NCI-H774 (cell line): ENCODE measurements around the gene LRRC23.
"Not testable (repeated sequence)": the region's sequence is repeated elsewhere in the genome, so short reads cannot be mapped to it uniquely, and the experiment has no call there.

ENCODE experiments used
- DNase-seq: peaks from one replicate; lab custom pipeline; 2025; lab: John Stamatoyannopoulos, UW

The LRRC23 gene

DNA sequence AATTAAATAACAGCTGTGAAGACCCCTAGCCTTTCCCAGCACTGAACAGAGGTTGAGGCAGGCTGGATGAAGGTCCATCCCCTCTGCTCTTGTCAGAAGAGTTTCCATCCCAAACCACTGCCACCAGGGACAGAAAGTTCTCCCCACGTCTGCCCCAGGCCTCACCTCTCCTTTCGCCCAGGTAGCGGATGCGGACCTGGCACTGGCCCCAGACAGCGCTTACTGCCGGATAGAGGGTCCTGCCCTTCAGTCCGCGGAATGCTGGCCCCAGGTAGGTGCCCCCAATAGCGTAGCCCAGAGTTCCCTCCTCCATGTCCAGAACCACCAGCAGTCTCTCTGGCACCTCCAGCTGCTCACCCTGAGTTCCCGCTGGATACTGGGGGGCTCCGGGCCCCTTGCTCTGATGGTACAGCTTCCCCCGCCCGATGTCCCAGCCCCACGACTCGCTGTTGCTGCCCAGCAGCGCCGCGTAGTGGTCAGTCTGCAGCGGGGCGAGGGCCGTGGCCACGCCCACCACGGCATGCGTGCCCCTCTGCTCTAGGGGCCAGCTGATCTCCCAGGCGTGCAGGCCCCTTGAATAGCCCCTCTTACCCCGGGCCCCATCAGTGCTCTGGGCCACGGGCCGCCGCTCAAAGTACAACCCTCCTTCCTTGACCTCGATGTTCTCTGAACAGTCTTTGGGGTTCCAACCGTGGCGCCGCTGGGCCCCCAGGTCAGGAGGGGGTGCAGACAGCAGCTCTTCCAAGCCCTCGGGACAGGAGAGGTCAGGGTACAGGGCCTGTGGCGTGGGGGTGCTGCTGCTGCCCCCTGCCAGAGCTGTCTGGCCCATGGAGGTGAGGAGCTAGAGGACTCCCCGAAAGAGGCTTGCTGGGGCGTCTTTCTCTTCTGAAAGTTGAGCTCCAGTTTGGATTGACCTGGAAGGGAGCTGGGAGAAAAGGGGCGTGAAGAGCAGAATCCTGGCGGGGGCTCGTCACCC is 32.3 kb upstream of the LRRC23 start:
- DNase-seq: peak; percentile 75

DNA sequence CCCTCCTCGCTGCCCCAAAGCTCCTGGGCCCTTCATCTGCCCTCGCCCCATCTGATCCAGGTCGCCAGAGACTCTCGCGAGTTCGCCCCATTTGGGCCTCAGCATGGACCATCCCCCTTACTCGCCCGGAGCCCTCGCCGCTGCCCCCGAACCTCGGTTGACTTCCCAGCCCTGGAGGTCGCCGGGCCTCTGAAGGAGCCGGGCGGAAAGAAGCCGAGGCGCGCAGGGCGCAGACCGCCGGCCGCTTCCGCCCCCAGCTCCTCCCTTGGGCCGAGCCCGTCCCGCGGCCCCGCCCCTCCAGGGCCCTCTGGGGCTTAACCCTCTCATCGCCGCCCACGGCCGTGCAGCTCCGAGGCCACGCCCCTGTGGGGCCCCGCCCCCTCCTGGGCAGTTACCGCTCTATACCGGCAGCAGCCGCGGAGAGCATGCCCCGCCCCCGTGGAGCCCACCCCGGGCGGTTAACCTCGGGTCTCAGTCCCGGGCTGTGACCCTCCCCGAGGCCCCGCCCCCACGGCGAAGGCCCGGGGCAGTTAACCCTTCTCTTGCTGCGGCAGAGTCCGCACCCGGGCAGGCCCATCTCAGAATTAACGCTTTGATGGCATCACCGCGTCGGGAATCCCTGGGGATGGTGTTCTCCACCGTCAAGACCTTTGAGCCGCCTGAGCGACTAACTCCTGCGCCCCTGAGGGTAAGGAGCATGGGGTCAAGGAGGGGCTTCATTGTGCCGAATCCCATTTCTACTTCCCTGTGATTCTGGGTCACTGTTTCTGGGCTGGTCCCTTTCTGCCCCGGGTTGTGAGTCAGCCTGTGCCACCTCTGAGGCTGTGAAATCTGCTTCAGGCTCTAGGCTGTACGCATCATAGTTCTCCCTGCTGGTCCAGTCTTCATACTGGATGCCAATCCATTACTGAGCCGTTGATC is 31.3 kb upstream of the LRRC23 start, which contains the start of gene SPSB2:
Gene SPSB2, minus strand, starts transcription at position 210 of the 921 bp plus-strand sequence. CDS start 402 bp downstream, outside the sequence.
- peak; percentile 98 for DNase-seq

DNA sequence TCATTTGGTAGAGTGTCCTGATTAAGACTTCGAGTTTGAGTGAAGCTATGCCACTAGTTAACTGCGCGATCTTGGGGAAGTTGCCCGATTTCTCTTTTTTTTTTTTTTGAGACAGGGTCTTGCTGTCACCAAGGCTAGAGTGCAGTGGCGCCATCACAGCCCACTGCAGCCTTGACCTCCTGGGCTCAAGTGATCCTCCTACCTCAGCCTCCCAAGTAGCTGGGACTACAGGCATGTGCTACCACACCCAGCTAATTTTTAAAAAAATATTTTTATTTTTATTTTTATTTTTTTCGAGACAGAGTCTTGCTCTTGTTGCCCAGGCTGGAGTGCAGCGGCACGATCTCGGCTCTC is 30.6 kb upstream of the LRRC23 start:
- DNase-seq: not testable (repeated sequence)

DNA sequence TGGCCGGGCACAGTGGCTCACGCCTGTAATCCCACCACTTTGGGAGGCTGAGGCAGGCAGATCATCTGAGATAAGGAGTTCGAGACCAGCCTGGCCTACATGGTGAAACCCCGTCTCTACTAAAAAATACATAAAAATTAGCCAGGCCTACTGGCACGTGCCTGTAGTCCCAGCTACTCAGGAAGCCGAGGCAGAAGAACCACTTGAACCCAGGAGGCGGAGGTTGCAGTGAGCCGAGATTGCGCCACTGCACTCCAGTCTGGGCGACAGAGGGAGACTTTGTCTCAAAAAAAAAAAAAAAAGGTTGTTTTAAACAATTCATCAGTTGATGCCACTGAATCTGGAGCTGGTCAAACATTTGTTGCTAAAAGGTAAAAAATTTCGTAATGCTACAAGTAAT is 24.8 kb upstream of the LRRC23 start:
- not testable (repeated sequence) for DNase-seq

DNA sequence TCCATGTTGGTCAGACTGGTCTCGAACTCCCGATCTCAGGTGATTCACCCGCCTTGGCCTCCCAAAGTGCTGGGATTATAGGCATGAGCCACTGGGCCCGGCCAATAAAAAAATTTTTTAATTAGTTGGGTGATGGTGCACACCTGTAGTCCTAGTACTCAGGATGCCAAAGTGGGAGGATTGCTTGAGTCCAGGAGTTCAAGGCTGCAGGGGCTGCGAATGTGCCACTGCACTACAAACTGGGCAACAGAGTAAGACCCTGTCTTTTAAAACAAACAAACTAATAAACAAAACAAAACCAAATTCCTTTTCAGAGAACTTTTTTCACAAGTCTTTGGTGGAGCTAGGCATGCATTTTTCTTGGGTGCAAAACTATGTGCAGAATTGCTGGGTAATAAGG is 21.4 kb upstream of the LRRC23 start:
- DNase-seq: no peak

DNA sequence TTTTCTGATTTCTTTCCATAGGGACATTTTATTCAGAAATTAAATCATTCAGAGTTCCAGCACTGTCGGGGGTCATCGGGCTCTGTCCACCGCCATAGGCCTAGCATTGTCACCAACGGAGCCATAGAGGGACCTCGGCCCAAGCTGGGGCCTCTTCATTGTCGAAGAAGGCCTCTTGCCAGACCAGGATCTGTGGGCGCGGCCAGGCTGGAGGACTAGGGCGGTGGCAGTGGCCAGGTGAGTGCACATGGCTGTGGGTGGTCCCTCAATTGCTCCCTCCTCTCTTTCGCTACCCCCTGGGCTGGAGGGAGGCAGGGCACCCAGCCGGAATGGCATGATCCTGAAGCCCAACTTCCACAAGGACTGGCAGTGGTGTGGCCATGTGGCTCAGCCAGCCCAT is 20.9 kb upstream of the LRRC23 start:
- DNase-seq: no peak

DNA sequence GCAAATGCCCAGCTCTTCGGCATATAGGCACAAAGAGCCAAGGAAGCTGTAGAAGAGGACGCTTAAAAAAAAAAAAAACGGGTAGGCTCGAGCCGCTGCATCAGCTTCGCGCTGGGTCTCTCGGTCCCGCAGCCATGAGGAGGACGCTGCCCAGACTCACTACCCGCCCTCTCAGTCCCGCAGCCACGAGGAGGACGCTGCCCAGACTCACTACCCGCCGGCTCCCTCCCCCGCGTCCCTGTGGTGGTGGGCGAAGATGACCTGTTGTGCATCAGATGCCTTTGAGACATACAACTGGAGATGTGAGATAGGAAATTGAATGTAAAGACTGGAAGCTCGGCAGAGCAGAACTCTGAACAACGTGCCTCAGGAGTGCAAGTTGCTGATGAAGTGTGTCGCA is 20.1 kb upstream of the LRRC23 start:
- DNase-seq: no peak

DNA sequence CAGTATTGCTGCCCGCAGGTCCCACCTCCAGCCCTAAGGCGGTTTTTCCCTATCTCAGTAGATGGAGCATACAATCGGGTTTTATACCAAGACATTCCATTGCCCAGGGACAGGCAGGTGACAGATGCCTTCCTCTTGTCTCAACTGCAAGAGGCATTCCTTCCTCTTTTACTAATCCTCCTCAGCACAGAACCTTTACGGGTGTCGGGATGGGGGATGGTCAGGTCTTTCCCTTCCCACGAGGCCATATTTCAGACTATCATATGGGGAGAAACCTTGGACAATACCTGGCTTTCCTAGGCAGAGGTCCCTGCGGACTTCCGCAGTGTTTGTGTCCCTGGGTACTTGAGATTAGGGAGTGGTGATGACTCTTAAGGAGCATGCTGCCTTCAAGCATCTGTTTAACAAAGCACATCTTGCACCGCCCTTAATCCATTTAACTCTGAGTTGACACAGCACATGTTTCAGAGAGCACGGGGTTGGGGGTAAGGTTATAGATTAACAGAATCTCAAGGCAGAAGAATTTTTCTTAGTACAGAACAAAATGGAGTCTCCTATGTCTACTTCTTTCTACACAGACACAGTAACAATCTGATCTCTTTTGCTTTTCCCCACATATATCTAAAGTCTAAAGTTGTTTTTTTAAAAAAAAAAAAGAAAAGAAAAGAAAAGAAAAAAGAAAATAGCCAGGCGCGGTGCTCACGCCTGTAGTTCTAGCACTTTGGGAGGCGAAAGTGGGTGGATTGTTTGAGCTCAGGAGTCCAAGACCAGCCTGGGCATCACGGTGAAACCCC is 18.2 kb upstream of the LRRC23 start:
- not testable (repeated sequence) for DNase-seq

DNA sequence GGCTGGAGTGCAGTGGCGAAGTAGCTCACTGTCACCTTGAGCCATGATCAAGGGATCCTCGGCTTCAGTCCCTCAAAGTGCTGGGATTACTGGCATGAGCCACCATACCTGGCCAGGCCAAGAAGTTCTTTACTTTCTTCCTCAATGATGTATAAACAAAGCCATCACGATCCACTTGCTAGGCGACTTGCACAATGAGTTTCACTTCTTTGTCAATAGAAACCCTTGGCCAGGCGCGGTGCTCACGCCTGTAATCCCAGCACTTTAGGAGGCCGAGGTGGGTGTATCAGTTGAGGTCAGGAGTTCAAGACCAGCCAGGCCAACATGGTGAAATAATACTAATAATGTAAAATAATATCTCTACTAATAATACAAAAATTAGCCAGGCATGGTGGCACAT is 17.2 kb upstream of the LRRC23 start:
- DNase-seq: no peak

DNA sequence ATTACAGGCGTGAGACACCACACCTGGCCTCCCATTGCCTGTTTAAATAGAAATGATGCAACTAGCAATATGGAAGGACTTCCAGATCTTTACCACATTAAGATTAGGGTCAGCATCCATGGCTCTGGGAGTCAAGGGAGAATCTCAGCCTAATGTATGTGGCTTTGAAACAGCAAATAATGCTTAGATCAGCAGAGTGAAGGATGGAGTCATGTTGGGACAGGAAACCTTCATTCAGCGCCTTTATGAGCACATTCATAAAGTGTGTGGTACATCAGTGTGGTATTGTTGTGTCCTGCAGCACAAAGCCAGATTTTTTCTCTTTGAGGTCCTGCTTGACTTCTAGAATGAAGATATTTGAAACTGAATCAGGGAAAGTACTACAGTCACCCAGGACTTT is 16.3 kb upstream of the LRRC23 start:
- no peak for DNase-seq

DNA sequence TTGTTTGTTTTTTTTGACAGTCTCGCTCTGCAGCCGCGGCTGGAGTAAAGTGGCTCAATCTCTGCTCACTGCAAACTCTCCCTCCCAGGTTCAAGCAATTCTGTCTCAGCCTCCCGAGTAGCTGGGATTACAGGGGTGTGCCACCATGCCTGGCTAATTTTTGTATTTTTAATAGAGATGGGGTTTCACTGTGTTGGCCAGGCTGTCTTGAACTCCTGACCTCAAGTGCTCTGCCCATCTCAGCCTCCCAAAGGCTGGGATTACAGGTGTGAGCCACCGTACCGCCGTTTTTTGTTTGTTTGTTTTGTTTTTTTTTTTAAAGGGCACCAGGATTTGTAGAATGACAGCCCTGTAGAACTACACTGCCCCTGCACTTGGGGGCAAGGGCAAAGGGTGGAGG is 15.8 kb upstream of the LRRC23 start:
- not testable (repeated sequence) for DNase-seq

DNA sequence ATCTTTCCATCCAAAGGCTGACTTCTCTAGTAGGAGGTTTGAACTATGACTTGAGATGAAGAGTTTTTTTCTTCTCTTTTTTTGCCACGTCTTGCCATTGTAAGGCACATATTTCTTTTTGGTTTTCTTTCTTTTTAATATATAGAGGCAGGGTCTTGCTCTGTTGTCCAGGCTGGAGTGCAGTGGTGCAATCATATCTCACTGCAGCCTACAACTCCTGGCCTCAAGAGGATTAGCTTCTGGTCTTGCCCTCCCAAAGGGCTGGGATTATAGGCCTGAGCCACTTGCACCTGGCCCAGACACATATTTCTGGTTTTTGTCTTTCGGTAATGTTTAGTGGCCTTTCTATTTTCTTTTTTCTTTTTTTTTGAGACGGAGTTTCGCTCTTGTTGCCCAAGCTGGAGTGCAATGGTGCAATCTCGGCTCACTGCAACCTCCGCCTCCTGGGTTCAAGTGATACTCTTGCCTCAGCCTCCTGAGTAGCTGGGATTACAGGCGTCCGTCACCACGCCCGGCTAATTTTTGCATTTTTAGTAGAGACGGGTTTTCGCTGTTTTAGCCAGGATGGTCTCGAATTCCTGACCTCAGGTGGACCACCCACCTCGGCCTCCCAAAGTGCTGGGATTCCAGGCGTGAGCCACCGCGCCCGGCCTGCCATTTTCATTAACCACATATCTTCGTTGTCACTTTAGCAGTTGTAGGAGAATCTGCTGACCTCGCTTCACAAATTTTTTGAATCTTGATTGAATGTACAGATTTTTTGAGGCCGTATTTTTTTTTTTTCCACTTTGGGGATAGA is 14.6 kb upstream of the LRRC23 start:
- DNase-seq: not testable (repeated sequence)

DNA sequence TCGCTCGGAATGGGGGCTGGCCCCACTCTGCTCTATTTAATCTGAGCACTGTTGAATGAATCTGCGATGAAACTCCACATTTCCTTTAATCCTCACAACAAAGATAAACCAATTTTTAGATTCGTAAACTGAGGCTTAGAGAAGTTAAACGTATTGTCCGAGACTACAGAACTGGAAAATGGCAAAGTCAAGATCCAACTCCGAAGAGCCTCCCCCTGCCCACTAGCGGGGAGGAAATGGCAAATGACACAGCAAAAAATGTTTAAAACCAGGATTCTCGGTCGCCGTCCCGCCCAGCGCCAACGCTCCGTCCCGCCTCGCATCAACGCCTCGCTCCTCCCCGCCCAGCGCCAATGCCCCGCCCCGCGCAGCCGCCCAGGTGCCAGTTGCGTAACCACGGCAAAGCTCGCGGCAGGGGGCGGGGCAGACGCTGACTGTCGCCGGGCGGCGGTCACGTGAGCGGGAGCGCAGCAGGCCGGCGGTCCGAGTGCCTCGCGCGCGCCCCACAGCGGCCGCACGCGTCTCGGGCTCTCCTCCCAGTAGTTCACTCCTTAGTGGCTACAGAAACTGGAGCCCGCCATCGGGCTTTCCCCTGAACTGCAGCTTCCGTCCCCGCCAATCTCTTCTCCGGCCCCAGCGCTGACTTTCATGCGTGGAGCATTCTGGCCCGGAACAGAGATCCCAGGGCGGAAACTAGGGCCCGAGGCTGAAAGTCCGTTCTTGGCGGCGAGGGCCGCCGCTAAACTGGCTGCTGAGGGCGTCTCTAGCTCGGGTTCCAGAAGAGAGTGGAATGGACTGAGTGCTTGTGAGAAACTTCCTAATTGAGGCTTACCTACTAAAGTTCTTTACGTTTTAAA is 13.6 kb upstream of the LRRC23 start:
- peak; percentile 98 for DNase-seq

DNA sequence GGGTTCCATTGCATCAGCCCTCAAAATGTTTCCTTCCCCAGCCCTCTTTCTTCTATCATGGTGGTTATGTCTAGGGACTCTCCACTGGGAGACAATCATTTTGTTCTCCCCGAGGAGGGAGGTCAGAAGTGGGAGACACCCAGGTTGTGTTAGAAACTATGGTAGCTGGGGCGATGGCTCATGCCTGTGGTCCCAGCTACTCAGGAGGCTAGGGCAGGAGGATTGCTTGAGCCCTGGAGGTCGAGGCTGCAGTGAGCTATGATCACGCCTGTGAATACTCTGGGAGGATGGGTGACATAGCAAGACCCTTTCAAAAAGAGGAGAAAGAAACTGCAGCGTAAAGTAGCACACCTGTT is 13.0 kb upstream of the LRRC23 start:
- DNase-seq: no peak

DNA sequence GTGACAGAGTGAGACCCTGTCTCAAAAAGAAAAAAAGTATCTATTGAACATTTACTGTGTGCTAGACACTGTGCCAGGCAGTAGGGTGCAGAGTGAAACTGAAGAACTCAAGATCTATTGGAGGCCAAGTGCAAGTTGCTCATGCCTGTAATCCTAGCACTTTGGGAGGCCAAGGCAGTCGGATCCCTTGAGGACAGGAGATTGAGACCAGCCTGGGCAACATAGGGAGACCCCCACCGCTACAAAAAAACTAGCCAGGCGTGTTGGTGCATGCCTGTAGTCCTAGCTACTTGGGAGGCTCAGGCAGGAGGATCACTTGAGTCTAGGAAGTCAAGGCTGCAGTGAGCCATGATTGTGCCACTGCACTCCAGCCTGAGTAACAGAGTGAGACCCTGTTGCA is 11.9 kb upstream of the LRRC23 start:
- not testable (repeated sequence) for DNase-seq

DNA sequence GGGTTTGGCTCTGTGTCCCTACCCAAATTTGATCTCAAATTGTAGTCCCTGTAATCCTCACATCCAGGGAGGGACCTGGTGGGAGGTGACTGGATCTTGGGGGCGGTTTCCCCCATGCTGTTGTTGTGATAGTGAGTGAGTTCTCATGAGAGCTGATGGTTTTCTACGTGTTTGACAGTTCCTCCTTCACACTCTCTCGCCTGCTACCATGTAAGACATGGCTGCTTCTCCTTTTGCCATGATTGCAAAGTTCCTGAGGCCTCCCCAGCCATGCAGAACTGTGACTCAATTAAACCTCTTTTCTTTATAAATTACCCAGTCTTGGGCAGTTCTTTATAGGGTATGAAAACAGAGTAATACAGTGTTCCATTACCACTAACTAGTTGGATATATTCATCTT is 10.3 kb upstream of the LRRC23 start:
- no peak for DNase-seq

DNA sequence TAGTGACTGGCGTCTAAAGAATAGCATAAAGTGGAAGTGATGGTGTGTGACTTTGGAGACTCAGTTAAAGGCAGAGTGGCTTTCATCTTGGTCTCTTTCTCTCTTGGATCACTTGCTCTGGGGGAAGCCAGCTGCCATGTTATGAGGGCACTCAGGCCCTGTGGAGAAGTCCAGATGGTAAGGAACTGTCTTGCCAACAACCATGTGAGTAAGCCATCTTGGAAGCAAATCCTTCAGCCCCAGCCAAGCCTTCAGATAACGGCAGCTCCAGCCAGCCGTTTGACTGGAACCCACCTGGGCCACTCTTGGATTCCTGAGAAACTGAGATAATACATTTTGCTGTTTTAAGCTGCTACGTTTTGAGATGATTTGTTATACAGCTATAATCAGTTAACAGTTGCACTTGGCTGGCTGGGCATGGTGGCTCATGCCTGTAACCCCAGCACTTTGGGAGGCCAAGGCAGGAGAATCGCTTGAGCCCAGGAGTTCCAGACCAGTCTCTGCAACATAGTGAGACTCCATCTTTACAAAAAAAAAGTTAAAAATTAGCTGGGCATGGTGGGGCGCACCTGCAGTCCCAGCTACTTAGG is 7.7 kb upstream of the LRRC23 start:
- DNase-seq: no peak

DNA sequence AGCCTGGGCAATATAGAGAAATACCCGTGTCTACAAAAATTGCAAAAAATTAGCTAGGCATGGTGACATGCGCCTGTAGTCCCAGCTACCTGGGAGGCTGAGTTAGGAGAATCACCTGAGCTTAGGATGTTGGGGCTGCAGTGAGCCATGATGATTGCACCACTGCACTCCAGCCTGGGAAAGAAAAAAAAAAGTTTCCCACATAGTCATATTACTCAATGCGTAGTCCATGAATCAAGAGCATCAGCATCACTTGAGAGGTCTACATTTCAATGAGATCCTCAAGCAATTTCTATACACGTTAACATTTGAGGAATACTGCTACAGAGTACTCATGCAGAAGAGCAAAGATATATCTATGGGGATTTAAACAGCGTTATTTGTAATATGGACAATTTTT is 5.2 kb upstream of the LRRC23 start:
- no peak for DNase-seq

DNA sequence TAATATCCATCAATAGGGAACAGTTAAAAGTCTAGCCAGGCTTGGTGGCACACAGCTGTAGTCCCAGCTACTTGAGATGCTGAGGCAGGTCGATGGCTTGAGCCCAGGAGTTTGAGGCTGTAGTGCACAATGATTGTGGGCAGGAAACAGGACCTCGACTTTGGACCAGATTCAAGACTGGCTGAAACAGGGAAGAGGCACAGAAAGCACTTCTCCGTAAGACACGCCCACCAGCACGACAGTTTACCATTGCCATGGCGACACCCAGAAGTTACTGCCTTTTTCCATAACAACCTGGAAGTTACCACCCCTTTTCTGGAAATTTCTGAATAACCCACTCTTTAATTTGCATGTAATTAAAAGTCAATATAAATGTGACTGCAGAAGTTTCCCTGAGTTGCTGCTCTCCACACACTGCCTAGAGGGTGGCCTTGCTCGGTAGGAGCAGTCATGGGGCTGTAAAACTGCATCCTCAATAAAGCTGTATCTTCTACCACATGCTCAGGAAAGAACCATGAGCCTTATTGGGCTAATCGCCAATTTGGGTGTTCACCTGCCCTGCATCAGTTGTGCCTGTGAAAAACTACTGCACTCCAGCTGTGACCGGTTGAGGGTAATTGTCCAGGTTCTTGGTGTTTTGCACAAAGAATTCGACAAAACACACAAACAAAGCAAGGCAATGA is 4.6 kb upstream of the LRRC23 start:
- DNase-seq: peak; percentile 82
